KG1 (cell line): ENCODE results near the gene PARM1.

Source experiments
- DNase-seq: peaks from one replicate; lab custom pipeline; 2025; lab: John Stamatoyannopoulos, UW

PARM1 gene

DNA sequence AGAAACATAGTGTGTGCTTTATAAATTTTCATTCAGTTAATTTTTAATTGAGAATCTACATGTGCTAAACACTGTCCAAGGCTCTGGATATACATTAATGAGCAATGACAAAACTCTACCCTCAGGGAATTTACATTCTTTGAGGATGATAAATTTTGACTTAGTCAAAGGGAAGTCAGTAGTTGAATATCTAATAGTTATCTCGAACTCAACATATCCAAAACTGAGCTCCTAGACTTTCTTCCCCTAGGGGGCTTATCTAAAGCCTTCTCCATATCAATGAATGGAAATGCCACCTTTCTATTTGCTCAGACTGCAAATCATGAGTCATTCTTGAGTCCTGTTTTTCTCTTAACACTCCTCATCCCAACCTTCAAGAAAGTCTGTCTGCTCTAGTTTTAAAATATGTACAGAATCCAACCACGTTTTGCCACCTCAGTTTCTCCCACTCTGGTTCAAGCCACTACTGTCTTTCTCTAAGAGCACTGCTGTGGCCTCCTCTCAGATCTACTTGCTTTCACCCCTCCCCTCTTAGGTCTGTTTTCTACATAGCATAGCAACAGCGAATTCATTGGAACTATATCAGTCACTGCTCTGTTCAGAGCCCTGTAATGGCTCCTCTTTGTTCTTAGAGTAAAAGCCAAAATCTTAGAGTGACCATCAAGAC, 9.5 kb downstream of the PARM1 start:
- no peak for DNase-seq

GRCh38 chr4:74942918-74943253, 10.0 kb downstream of the PARM1 start:
- DNase-seq = no peak

- DNase-seq = no peak
Observed at GRCh38 chr4:74944354-74944793, 11.5 kb downstream of the PARM1 start.

DNA sequence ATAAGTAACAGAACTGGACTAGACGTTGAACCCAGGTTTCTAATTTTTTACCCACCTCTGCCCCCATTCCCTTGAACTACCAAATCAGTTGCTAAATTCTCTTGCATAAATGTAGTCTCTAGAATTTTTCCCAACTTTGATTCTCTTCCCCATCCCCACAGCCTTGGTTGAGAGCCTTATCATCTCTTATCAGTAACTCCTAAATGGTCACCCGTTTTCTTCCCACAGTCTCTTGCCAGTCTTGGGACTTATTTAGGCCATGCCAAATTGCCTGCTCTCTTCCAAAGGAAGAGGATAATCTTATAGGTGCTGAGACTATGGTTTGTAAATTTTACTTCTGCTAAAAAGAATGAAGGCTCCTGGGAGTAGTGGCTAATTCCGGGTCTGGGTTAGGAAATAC, 13.3 kb downstream of the PARM1 start:
- DNase-seq = no peak

DNA sequence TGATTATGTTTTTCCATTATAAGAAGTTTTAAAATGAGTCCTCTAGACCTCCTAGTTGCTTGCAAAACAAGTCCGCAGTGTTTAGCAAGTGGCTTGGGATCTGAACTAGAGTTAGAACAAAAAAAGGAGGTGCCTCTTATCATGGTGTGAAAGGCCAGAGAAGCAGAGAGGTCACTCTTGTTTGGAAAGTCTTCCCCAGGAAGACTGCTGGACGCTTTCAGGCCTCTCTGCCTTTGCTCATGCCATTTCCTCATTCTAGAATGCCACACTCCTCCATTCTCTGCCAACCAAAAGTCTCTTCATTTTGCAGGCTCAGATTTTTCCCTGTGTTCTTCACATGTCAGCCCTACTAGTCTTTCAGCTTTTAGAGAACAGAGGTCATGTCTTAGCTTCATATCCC, 14.9 kb downstream of the PARM1 start:
- DNase-seq = no peak

DNA sequence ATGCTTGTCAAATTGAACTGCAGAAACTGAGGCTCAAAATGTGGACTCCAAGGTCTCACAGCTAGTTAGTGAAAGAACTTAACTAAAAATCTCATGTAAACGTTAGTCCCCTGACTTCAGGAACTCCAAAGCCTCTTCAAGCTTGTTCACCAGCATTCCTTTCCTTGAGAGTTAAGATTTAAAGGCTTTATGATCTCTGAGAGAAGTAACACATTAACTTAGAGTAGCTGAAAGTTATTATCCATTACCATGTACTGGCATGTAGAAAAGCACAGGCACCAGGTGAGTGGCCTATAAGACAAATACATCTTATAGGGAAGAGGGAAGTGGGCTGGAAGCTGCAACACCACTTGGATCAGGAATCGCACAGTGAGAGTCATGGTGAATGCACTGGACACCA, 15.3 kb downstream of the PARM1 start:
- DNase-seq = no peak

DNA sequence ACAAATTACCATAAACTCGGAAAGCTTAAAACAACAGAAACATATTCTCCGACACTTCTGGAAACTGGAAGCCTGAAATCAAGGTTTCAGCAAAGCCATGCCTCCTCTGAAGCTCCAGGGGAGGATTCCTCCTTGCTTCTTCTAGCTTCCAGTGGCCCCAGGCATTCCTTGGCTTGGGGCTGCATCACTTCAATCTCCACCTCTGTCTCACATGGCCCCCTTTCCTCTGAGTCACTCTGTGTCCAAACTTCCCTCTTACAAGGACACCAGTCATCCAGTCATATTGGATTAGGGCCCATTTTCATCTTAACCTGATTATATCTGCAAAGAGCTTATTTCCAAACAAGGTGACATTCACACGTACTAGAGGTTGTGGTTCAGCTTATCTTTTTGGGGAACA, 17.3 kb downstream of the PARM1 start:
- DNase-seq = no peak

- DNase-seq = no peak
Observed at GRCh38 chr4:74950882-74951281, 18.0 kb downstream of the PARM1 start.

DNA sequence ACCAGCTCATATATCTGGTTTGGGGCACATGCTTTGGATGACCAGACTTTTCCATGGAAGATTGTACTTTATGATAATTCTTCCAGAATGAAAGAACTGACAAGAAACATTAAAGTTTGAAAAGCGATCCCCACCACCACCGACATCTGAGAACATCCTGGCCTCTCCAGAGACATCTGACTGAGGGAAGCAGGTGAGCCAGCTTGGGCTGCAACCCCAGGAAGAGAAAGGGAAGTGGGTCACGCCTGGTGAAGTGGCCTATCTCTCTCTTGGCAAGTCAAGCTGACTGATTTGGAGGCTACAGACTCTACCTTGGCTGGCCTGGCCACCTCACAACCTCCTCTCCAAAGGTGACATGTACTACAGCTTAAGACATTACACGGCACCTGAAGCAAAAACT, 20.7 kb downstream of the PARM1 start:
- no peak for DNase-seq

- no peak for DNase-seq
Observed at GRCh38 chr4:74958881-74959280, 26.0 kb downstream of the PARM1 start.

- no peak for DNase-seq
Observed at GRCh38 chr4:74961230-74961629, 28.3 kb downstream of the PARM1 start.

GRCh38 chr4:74962584-74962983, 29.7 kb downstream of the PARM1 start:
- DNase-seq = no peak

DNA sequence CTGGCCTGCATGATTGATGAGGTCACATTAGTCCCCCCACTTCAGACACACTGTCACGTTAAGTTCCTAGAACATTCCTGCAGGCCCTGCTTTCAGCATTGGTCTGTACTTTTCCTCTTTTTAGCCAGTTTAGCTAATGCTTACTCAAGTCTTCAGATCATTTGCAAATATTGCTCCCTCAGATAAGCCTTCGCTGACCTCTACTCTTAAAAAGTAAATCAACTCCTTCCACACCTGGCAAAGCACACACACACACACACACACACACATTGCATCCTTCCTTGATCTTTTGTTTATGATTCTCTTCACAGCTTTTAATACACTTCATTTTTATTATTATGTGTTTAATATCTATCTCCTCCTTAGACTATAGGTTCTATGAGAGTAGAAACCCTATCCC, 31.4 kb downstream of the PARM1 start:
- DNase-seq = no peak

GRCh38 chr4:74967324-74967723, 34.4 kb downstream of the PARM1 start:
- DNase-seq = no peak

GRCh38 chr4:74968456-74969164, 35.7 kb downstream of the PARM1 start:
- DNase-seq = no peak

DNA sequence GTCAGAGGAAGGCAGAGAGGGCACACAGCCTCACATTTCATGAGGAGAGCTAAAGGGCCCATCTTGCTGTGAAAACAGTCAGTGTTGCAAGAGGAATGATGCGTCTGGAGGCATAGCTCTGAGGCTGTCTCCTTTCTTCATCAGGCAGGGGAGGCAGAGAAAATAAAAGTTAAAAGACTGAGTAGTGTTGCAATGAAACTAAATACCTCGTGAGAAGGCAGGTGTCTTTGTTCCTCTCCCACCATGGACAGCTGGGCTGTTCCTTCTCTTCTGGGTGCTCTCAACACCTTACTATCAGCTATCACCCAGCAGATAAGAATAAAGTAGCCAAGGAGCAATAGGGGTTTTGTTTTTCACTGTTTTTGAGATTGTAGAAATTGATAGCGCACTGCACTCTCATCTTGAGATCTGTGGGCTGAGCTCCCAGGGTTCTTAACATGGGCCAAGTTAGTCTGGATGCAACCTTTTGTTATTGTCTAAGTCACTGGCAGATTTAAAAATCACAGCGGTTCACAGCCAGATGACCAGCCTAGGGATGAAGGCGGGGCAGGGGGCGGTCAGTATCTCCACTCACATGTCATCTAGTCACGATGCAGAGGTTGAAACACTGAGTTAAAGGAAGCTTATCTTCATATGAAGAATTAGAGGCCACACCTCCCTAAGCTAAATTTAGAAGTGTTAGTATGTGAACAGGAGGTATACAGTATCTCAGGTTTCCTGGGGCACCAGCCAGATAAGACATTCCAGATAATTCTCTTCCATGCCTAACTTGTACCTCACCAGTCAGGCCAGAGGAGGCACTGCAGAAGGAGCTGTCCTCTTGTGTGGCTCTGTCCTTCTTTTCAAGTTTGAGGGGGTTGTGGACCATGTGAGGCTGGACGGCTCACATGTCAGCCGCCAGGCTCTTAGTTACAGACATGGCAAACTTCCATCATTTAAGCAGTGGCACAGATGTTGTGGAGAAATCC, 36.9 kb downstream of the PARM1 start:
- DNase-seq = no peak

- DNase-seq = no peak
Observed at GRCh38 chr4:74970577-74970976, 37.7 kb downstream of the PARM1 start.

GRCh38 chr4:74971862-74972261, 38.9 kb downstream of the PARM1 start:
- no peak for DNase-seq

DNA sequence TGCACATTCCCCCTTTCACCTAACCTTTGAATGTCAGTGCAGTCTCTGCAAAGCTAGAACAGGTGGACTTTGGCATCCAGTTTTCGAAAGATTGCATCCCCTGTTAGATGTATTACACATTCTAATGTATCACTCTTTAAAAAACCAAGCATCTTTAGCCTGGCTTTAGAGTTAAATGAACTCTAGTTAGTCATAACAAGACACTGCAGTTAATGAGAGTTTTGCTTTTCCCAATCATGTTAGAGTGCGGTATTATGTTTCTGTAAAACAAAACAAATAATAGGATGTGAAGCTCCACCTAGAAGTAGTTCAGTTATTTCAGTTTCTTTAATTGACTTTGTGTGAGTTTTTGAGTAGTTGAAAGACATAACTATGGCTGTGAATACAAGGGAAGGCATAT, 42.2 kb downstream of the PARM1 start:
- DNase-seq = no peak

GRCh38 chr4:74975848-74976824, 43.2 kb downstream of the PARM1 start:
- DNase-seq = no peak

- DNase-seq = no peak
Observed at GRCh38 chr4:74982546-74983252, 49.8 kb downstream of the PARM1 start.
